Measurements from ENCODE around the gene MSMP. TPM values are rescaled to one million over a fixed set of nuclear protein-coding genes. Genes with fewer than 3 reads are reported as not detected.

The MSMP gene
- total RNA-seq, 1 donor from 2014 or later = not detected

GRCh38 chr9:35748858-35749514 is 5.1 kb downstream of the MSMP start, which contains the start of the genes GBA2 and RGP1:
Gene GBA2 (minus strand): TSS chr9:35749228. CDS start chr9:35748704, 524 bp downstream.
Gene RGP1 (plus strand): TSS chr9:35749287. CDS start chr9:35749756, 469 bp downstream.
- intact Hi-C loops (cut with micrococcal nuclease) = no loop called here

GRCh38 chr9:35748242-35748857 is 5.7 kb downstream of the MSMP start:
- peak; percentile 2 for ATAC-seq
- intact Hi-C loops (cut with micrococcal nuclease) = no loop called here
- DNase-seq = no peak

More at GRCh38 chr9:35748858-35749514, 5.1 kb downstream of the MSMP start, which contains the start of the genes GBA2 and RGP1:
- DNase-seq (peak; percentile 92), ATAC-seq (peak; percentile 93)

DNA sequence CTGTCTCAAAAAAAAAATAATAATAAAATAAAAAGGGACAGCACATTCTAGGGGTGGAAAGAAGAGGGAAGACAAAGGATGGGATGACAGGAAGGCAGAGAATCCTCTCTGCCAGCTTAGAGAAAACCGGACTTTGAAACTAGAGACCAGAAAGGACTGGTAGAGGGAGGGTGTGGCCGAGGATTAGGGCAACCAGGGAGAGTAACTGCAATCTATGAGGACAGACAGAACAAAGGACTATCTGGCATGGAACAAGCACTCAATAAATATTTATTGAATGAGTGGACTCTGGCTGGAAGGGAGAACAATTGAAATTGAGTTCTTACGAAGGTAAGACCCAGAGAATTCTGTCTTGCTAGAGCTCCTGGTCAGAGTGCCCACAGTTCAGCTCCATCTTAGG is 7.5 kb downstream of the MSMP start:
- no peak for ATAC-seq
- no peak for DNase-seq
- intact Hi-C loops (cut with micrococcal nuclease) = no loop called here

DNA sequence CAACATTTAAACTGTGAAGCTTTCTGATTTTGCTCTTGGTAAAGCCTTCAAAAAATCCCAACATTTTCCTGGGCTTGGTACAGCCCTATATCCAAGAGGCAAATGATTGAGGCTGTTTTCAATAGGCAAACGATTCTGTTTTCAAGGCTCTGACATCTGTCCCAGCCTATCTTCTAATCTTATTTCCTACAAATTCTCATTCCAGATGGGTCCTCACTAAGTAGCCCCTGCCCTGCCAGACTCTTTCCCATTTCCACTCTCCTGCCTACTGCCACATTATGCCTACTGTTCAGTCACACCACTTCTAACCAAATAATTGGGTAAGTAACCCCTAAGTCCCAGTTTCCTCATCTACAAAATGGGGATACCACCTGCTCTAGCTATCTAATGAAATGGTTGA is 8.5 kb downstream of the MSMP start:
- intact Hi-C loops (cut with micrococcal nuclease) = no loop called here
- ATAC-seq (no peak), DNase-seq (no peak)

DNA sequence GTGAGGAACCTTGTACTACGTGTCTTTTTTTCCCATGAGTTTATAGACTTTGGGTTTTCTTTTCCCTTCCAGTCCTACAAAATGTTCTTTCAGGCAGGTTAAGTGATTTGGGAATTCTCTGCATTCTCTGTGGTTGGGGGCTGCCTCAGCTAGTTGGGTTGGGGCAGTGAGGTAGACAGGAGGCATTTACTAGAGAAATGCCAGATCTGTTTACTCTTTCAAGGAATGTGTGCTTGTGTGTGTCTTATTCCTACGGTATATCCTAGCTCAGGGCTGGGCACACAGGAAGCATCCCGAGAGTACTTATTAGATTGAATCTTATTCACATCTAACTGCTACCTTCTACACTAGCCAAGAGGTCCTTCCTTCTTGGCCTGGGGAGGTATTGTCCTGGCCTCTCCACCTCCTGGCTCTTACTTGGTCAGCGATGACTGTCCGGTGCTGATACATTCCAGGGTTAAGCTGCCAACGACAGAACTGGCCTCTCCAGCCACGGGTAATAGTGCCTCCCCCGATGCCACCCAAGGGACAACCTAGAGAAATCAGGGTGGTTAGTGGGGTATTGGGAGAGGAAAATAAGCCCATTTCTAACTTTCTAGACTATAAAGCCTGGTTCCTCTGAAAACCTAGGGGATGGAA is 10.1 kb downstream of the MSMP start:
- no peak for ATAC-seq
- intact Hi-C loops (cut with micrococcal nuclease) = no loop called here
- no peak for DNase-seq

- ATAC-seq (no peak), DNase-seq (no peak)
- intact Hi-C loops (cut with micrococcal nuclease) = no loop called here
These were observed 10.6 kb downstream of the MSMP start for GRCh38 chr9:35743452-35743851.

DNA sequence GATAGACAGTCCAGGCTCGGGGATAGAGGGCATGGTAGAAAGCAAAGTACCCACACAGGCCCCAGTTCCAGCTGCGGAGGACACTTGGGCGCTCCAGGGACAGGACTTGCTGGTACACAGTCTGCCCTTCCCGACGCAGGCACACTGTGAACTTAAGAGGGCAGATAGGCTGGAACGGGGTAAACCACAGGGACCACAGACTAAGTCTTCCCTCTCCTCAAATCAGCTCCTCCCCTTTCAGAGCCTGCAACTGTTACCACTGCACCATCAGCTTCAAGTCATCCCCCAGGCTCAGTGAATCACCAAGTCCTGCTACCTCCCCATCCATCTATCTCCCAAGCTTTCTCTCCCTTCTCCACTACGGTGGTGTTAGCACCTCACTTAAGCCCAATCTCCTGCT is 12.3 kb downstream of the MSMP start:
- DNase-seq (no peak), ATAC-seq (peak; percentile 5)
- intact Hi-C loops (cut with micrococcal nuclease) = no loop called here

DNA sequence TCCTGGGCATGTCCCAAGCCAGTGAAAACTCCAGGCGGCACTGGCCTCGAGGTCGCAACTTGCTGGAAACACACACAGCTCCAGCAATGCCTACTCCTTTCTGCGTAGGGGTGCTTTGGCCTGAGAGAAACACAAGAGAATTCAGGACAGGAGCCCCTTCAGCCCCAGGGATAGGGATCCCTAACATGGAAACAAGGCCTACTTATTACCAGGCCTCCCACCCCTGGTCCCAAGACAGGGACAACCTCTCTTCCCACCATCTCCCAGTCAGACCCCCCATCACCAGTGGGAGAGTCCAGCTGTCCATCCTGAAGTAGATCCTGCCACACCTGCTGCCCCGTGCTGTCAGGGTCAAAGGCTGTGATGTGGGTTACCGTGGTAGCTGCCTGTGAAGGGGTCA is 13.8 kb downstream of the MSMP start:
- no peak for ATAC-seq
- intact Hi-C loops (cut with micrococcal nuclease) = no loop called here
- no peak for DNase-seq

- no peak for DNase-seq
- intact Hi-C loops (cut with micrococcal nuclease) = no loop called here
- no peak for ATAC-seq
These were observed 15.2 kb downstream of the MSMP start for GRCh38 chr9:35738924-35739323.

GRCh38 chr9:35738186-35738585 is 15.9 kb downstream of the MSMP start:
- intact Hi-C loops (cut with micrococcal nuclease) = no loop called here
- ATAC-seq (no peak), DNase-seq (no peak)

DNA sequence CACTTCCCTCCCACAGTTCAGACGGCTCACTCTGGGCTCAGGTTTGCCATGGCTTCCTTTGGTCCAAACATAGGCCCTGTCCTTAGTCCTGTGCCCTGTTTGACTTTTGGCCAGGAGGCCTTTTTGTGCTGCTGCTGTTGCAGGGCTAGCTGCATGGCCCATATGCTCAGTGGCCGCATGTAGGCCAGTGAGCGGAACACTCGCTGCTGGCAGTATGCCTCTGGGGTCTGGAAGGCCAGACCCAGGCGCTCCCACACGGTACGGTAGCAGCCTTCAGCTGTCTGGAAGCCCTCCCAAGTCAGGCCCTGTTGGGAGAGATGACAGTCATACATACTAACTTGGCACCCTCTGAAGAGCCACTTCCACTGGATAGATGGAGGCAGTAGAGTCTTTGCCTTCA is 16.9 kb downstream of the MSMP start:
- intact Hi-C loops (cut with micrococcal nuclease) = no loop called here
- DNase-seq (no peak), ATAC-seq (no peak)

- intact Hi-C loops (cut with micrococcal nuclease) = no loop called here
- DNase-seq = peak; percentile 52
- ATAC-seq = peak; percentile 11
These were observed 17.9 kb downstream of the MSMP start for GRCh38 chr9:35736201-35736633.

DNA sequence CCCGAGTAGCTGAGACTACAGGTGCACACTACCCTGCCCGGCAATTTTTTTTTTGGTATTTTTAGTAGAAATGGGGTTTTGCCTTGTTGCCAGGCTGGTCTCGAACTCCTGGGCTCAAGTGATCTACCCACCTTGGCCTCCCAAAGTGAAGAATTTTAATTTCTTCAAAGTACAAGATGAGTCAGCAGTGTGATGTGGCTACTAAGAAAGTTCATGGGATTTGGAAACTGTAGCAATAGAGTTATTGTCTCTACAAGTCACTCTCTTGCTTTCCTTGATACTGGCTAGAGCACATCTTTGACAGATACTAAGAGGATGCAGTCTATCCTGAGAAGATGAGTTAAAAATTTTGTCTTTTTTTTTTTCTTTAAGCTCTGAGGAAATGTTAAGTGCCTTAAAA is 20.0 kb downstream of the MSMP start:
- intact Hi-C loops (cut with micrococcal nuclease) = no loop called here
- no peak for ATAC-seq
- no peak for DNase-seq

DNA sequence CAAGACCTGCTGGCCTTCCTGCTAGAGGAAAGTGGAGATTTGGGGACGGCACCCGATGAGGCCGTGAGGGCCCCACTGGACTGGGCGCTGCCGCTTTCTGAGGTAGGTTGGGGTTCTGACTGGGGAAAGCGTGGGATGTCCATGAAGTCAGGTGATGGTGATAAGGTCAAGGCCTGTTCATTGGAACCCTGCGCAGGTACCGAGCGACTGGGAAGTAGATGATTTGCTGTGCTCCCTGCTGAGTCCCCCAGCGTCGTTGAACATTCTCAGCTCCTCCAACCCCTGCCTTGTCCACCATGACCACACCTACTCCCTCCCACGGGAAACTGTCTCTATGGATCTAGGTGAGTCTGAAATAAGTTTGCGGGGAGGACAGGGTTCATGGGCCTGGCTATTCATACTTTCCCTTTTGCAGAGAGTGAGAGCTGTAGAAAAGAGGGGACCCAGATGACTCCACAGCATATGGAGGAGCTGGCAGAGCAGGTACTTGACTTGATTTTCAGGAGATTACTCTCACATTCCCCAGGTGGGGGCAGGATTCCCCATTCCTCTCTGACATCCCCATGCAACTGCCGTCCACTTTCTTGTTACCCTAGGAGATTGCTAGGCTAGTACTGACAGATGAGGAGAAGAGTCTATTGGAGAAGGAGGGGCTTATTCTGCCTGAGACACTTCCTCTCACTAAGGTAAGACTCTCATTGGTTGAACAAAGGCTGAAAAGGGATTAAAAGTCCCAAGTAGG is 21.1 kb downstream of the MSMP start:
- peak; percentile 0 for ATAC-seq
- intact Hi-C loops (cut with micrococcal nuclease) = no loop called here
- no peak for DNase-seq

- DNase-seq = peak; percentile 98
- ATAC-seq = peak; percentile 89
- intact Hi-C loops (cut with micrococcal nuclease) = no loop called here
These were observed 21.8 kb downstream of the MSMP start, which contains the start of the genes CREB3 and TLN1 for GRCh38 chr9:35732185-35732799. Gene CREB3 (plus strand): TSS chr9:35732666. CDS start chr9:35732773, 107 bp downstream. Gene TLN1 (minus strand): TSS chr9:35732195. CDS start chr9:35725694, 6,501 bp downstream.

DNA sequence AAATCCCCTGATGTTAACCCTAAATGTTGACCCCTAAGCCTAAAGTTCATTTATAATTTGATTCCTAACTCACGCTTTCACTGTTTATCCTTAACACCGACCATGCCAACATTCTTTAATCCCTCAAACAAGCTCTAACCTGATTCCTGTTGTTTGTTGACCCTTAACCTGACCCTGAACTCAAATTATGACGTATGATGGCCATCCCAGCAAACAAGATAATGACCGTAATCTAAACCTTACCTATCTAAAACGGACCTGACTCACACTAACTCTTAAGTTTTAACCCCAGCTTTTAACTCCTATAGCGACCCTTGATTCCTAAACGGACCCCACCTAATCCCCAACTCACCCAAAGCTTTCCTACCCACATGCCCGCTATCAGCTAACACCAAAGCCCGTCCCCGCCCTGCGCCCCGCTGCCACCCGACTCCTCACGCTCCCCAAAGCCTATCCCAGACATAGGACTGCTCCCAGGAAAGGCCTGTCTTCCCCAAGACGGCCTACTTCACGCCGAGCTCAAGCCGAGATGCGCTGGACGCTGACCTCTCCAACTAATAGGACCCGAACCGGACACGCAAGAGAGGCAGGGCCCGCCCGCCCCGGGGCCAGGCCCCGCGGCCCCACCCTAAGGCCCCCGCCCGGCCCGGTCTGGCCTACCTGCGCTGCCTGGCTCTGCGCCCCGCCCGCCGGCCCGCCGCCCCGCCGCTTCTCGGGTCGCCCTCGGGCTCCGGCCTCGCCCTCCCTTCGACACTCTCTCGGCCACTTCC is 22.5 kb downstream of the MSMP start:
- no peak for ATAC-seq

GRCh38 chr9:35730486-35730854 is 23.6 kb downstream of the MSMP start:
- intact Hi-C loops (cut with micrococcal nuclease) = no loop called here
- ATAC-seq = no peak

More for the DNA sequence above, 22.5 kb downstream of the MSMP start:
- intact Hi-C loops (cut with micrococcal nuclease) = no loop called here
- DNase-seq = no peak

DNA sequence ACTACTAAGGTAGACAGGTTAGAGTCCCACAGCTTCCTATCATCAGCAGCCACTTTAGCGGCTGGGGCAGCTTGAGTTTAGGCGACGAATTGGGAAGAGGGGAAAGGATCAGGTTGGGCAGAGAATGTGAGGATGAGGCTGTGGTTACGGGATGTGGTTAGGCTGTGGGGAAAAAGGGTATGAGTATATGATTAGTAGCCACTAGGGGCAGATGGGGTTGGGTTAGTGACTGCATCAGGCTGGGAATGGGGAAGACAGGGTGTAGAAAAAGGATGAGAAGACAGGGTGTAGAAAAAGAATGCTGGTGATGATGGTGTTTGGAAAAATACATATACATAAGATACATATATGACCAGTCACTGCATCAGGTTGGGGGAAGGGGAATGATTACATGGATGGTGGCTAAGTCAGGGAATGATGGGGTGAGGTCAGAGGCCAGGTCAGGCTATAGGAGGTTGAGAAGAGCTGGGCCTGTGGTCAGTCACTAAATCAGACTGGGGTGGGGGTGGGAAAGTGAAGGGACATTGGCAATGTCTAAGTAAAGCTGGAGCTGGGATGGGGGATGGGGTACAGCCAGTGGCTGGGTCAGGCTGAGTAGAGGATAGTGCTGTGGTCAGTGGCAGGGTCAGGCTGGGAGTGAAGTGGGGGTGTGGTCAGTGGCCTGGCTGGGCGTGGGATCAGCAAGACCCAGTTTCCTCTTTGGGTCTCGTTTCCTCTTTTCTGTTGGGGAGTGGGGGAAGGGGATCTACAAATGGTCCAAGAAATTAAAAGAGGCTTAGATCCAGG is 24.2 kb downstream of the MSMP start:
- DNase-seq (peak; percentile 68), ATAC-seq (no peak)
- intact Hi-C loops (cut with micrococcal nuclease) = no loop called here

More at GRCh38 chr9:35730486-35730854, 23.6 kb downstream of the MSMP start:
- DNase-seq = no peak
